A172 (cell line): ENCODE measurements around the gene TDO2. TPM values are rescaled to one million over a fixed set of nuclear protein-coding genes. Genes with fewer than 3 reads are reported as not detected.

Experiments used
- DNase-seq: peaks from one replicate; pipeline ENCODE4 v3.0.0-alpha.2; 2015; ENCODE audit warnings: low spot score
- total RNA-seq: library from RNA; depleted of rRNA; stranded (reverse); fragments of >200 nt; shearing (Covaris generic); gene quantifications from 2 replicates; pipeline ENCODE4 v1.2.3, GENCODE V29; 2014; rRNA removed

TDO2 gene
- total RNA-seq, 1 experiment from 2014 or later, result 369 TPM

- peak; percentile 84 for DNase-seq
These were observed 49.9 kb downstream of the TDO2 start, which contains the start of gene CTSO for GRCh38 chr4:155953151-155954117. TSS of gene CTSO (minus strand) at chr4:155953866. CDS start at chr4:155953847, 19 bp downstream.

GRCh38 chr4:155954118-155954685 lies 50.7 kb downstream of the TDO2 start:
- DNase-seq, result no peak

GRCh38 chr4:155954939-155955338 lies 51.4 kb downstream of the TDO2 start:
- DNase-seq, result no peak

GRCh38 chr4:155956461-155956860 lies 53.0 kb downstream of the TDO2 start:
- no peak for DNase-seq

GRCh38 chr4:155959417-155959816 lies 55.9 kb downstream of the TDO2 start:
- no peak for DNase-seq

GRCh38 chr4:155960522-155960921 lies 57.0 kb downstream of the TDO2 start:
- DNase-seq, result no peak

GRCh38 chr4:155961575-155961974 lies 58.1 kb downstream of the TDO2 start:
- no peak for DNase-seq

- no peak for DNase-seq
These were observed 59.3 kb downstream of the TDO2 start for GRCh38 chr4:155962767-155963166.

GRCh38 chr4:155964016-155964891 lies 60.8 kb downstream of the TDO2 start:
- no peak for DNase-seq

- no peak for DNase-seq
These were observed 62.7 kb downstream of the TDO2 start for GRCh38 chr4:155966171-155966570.

GRCh38 chr4:155966731-155967395 lies 63.4 kb downstream of the TDO2 start:
- no peak for DNase-seq

Other genes with a start within 250 kb of the TDO2 start
- 0.05 and 2.9 TPM in 2 replicates for gene GUCY1A1, start 236.8 kb upstream of the TDO2 start, total RNA-seq
- 3.0 and 6.1 TPM in 2 replicates for gene GUCY1B1, start 144.7 kb upstream of the TDO2 start, total RNA-seq
- not detected in 2 replicates for gene ASIC5, start 37.4 kb upstream of the TDO2 start, total RNA-seq
- 14.1 and 14.6 TPM in 2 replicates for gene CTSO, start 50.2 kb downstream of the TDO2 start, total RNA-seq